Activated CD4-positive, alpha-beta T cell treated with anti-CD3 and anti-CD28 coated beads for 48 hours (primary cell): ENCODE results near the gene DPH2.
A peak's percentile ranks its signal among the peaks of the same experiment; 100 is the strongest.

Experiments used
- DNase-seq: peaks from one replicate; pipeline ENCODE4 v3.0.0-alpha.2; 2020

The DPH2 gene

GRCh38 chr1:43969416-43969745 lies 429 bp upstream of the DPH2 start:
- no peak for DNase-seq

GRCh38 chr1:43970502-43970901 lies 692 bp downstream of the DPH2 start:
- DNase-seq: no peak

GRCh38 chr1:43970911-43971310 lies 1.1 kb downstream of the DPH2 start:
- DNase-seq: no peak

GRCh38 chr1:43971336-43971980 lies 1.6 kb downstream of the DPH2 start:
- no peak for DNase-seq

- DNase-seq: no peak
Measured at GRCh38 chr1:43973981-43974442, 4.2 kb downstream of the DPH2 start.

- peak; percentile 98 for DNase-seq
Measured at GRCh38 chr1:43974443-43975248, 4.8 kb downstream of the DPH2 start, which contains the start of gene ATP6V0B. Gene ATP6V0B (plus strand): TSS chr1:43974960. CDS start chr1:43975041, 81 bp downstream.

- peak; percentile 36 for DNase-seq
Measured at GRCh38 chr1:43975249-43975961, 5.6 kb downstream of the DPH2 start.

GRCh38 chr1:43976045-43976444 lies 6.2 kb downstream of the DPH2 start:
- DNase-seq: no peak

- DNase-seq: no peak
Measured at GRCh38 chr1:43976890-43977289, 7.1 kb downstream of the DPH2 start.

GRCh38 chr1:43977376-43978263 lies 7.8 kb downstream of the DPH2 start:
- DNase-seq: no peak

GRCh38 chr1:43978264-43978550 lies 8.4 kb downstream of the DPH2 start:
- DNase-seq: no peak

GRCh38 chr1:43978551-43979260 lies 8.9 kb downstream of the DPH2 start, which contains the start of gene B4GALT2:
Gene B4GALT2 (plus strand): TSS chr1:43979210. CDS start chr1:43981161, 1,951 bp downstream.
- DNase-seq: peak; percentile 46

- DNase-seq: no peak
Measured at GRCh38 chr1:43979261-43979527, 9.4 kb downstream of the DPH2 start.

GRCh38 chr1:43979528-43980254 lies 9.9 kb downstream of the DPH2 start:
- peak; percentile 40 for DNase-seq

GRCh38 chr1:43980255-43981134 lies 10.7 kb downstream of the DPH2 start:
- DNase-seq: no peak

GRCh38 chr1:43981135-43981491 lies 11.3 kb downstream of the DPH2 start:
- no peak for DNase-seq

- DNase-seq: no peak
Measured at GRCh38 chr1:43981636-43982035, 11.8 kb downstream of the DPH2 start.

- no peak for DNase-seq
Measured at GRCh38 chr1:43982241-43982640, 12.4 kb downstream of the DPH2 start.

- no peak for DNase-seq
Measured at GRCh38 chr1:43982808-43983207, 13.0 kb downstream of the DPH2 start.

GRCh38 chr1:43983253-43983899 lies 13.6 kb downstream of the DPH2 start:
- DNase-seq: no peak
